K562 (cell line): ENCODE data around the gene FAM199X. TPM values are rescaled to one million over a fixed set of nuclear protein-coding genes. Genes with fewer than 3 reads are reported as not detected.

Experiments used
- ADNP ChIP-seq: fragments of 200-800 bp; sonication (Bioruptor generic); IDR thresholded peaks from 2 replicates; pipeline ENCODE4 v1.6.1; 2016; ENCODE audit warnings: missing genetic modification characterization, missing compliant biosample characterization
- CBFA2T2 ChIP-seq: fragments of 450-650 bp; conservative IDR thresholded peaks from 2 replicates; pipeline ENCODE4 v1.6.1; 2017; ENCODE audit warnings: mild to moderate bottlenecking
- CBFA2T3 ChIP-seq: fragments of 450-650 bp; IDR thresholded peaks from 2 replicates; pipeline ENCODE4 v1.6.1; 2017
- CBX2 ChIP-seq: fragments of 200-600 bp; sonication (generic); IDR thresholded peaks from one replicate; pipeline ENCODE4 v1.6.1; 2012; ENCODE audit warnings: mild to moderate bottlenecking, low read length, inconsistent platforms; ENCODE audit not compliant: insufficient read depth, poor library complexity, severe bottlenecking
- CC2D1A ChIP-seq: fragments of 450-650 bp; IDR thresholded peaks from 2 replicates; pipeline ENCODE4 v1.6.1; 2017; ENCODE audit warnings: mild to moderate bottlenecking
- EP300 ChIP-seq: IDR thresholded peaks from 2 replicates; pipeline ENCODE4 v1.6.1; 2012; ENCODE audit warnings: low read length, improper control_type of control experiment
- GATA2 ChIP-seq: sonication (generic); formaldehyde crosslinking; IDR thresholded peaks from 2 replicates; pipeline ENCODE4 v1.4.0; 2020; ENCODE audit warnings: mild to moderate bottlenecking, missing genetic modification reagents
- HDAC1 ChIP-seq, 2 experiments: fragments of 450-650 bp; IDR thresholded peaks; 2 replicates each; pipeline ENCODE4 v1.6.1; 2016 to 2017; ENCODE audit warnings: inconsistent platforms in 1 of 2, mild to moderate bottlenecking in 1 of 2, moderate library complexity in 1 of 2
- HDAC2 ChIP-seq: fragments of 450-650 bp; IDR thresholded peaks from 2 replicates; pipeline ENCODE4 v1.6.1; 2016; ENCODE audit warnings: mild to moderate bottlenecking
- KDM1A ChIP-seq, 2 experiments: fragments of 450-650 bp; IDR thresholded peaks; 2 replicates each; pipeline ENCODE4 v1.6.1; 2016; ENCODE audit warnings: mild to moderate bottlenecking in 2 of 2
- NBN ChIP-seq: fragments of 450-650 bp; IDR thresholded peaks from 2 replicates; pipeline ENCODE4 v1.6.1; 2016; ENCODE audit warnings: low read depth, mild to moderate bottlenecking
- POLR2AphosphoS5 ChIP-seq: IDR thresholded peaks from 2 replicates; pipeline ENCODE4 v1.6.1; 2011; ENCODE audit warnings: mild to moderate bottlenecking, low read depth, low read length, moderate library complexity; ENCODE audit not compliant: control insufficient read depth, insufficient read depth
- RCOR1 ChIP-seq, 2 experiments: IDR thresholded peaks; 2 replicates each; pipeline ENCODE4 v1.6.1; 2012; ENCODE audit warnings: low read depth in 2 of 2, low read length in 2 of 2, borderline replicate concordance in 1 of 2, improper control_type of control experiment in 1 of 2
- SIN3A ChIP-seq, 2 experiments: fragments of 150-350 bp in 1 of 2; IDR thresholded peaks; 2 replicates each; pipeline ENCODE4 v1.6.1; 2011 to 2016; ENCODE audit warnings: borderline replicate concordance in 2 of 2, low read depth in 2 of 2, low read length in 2 of 2, mild to moderate bottlenecking in 2 of 2, moderate library complexity in 2 of 2; ENCODE audit not compliant: control insufficient read depth in 1 of 2
- SMARCA4 ChIP-seq: fragments of 450-650 bp; IDR thresholded peaks from 2 replicates; pipeline ENCODE4 v1.6.1; 2016
- SMARCA5 ChIP-seq: fragments of 450-650 bp; IDR thresholded peaks from 2 replicates; pipeline ENCODE4 v1.6.1; 2016
- SMARCE1 ChIP-seq: fragments of 450-650 bp; IDR thresholded peaks from 2 replicates; pipeline ENCODE4 v1.7.1; 2016; ENCODE audit warnings: mild to moderate bottlenecking
- SOX6 ChIP-seq: fragments of 450-650 bp; IDR thresholded peaks from 2 replicates; pipeline ENCODE4 v1.6.1; 2014; ENCODE audit warnings: mild to moderate bottlenecking
- STAT5A ChIP-seq: IDR thresholded peaks from 2 replicates; pipeline ENCODE4 v1.6.1; 2012; ENCODE audit warnings: low read length, inconsistent platforms, borderline replicate concordance
- TAL1 ChIP-seq: fragments of 450-650 bp; IDR thresholded peaks from 2 replicates; pipeline ENCODE4 v1.6.1; 2016; ENCODE audit warnings: mild to moderate bottlenecking
- TEAD4 ChIP-seq, 2 experiments: sonication (generic) in 1 of 2; formaldehyde crosslinking in 1 of 2; IDR thresholded peaks; 2 replicates each; pipeline versions ENCODE4 v1.6.1 to v1.8.0; 2012 to 2022; ENCODE audit warnings: borderline replicate concordance in 1 of 2, inconsistent platforms in 1 of 2, low read length in 1 of 2, mild to moderate bottlenecking in 1 of 2, missing genetic modification reagents in 1 of 2
- TRIM24 ChIP-seq, 2 experiments: fragments of 450-650 bp; IDR thresholded peaks; 2 replicates each; pipeline ENCODE4 v1.6.1; 2016
- polyA plus RNA-seq, 8 experiments: library from polyadenylated mRNA; depleted of rRNA in 4 of 8; stranded (reverse) in 5 of 8; unstranded in 3 of 8; fragments of >200 nt; fragmentation: Nextera tagmentation in 2 of 8; fragmentation: Illumina TruSeq in 1 of 8; extraction: Ambion mirVana in 2 of 8; extraction: Trizol in 1 of 8; gene quantifications; 2 replicates each; pipeline versions ENCODE4 v1.2.1 to v1.2.3, GENCODE V29; 2011 to 2014; ENCODE audit warnings: inconsistent platforms in 1 of 8, missing spikeins in 1 of 8
- total RNA-seq, 7 experiments: library from RNA; depleted of rRNA in 6 of 7; stranded (reverse); fragments of >200 nt in 6 of 7; fragmentation: Illumina TruSeq in 2 of 7; extraction: Trizol in 2 of 7; gene quantifications; 2 replicates each; pipeline versions ENCODE4 v1.2.1 to v1.2.3, GENCODE V29; 2011 to 2021; ENCODE audit warnings: low replicate concordance in 1 of 7
- TF ChIP-seq, protein P1 (sequence below), 2 experiments: fragments of 450-650 bp; IDR thresholded peaks; 2 replicates each; pipeline ENCODE4 v1.6.1; 2016
- TF ChIP-seq, protein P2 (sequence below): fragments of 450-650 bp; IDR thresholded peaks from 2 replicates; pipeline ENCODE4 v1.6.1; 2016; ENCODE audit warnings: mild to moderate bottlenecking

The FAM199X gene
- total and polyA plus RNA-seq, 9 of the 15 experiments (the other 6 are each of a cell fraction or from before 2014, with no cell fraction given) = 4.6 to 22.2 (median 13.7) TPM

DNA sequence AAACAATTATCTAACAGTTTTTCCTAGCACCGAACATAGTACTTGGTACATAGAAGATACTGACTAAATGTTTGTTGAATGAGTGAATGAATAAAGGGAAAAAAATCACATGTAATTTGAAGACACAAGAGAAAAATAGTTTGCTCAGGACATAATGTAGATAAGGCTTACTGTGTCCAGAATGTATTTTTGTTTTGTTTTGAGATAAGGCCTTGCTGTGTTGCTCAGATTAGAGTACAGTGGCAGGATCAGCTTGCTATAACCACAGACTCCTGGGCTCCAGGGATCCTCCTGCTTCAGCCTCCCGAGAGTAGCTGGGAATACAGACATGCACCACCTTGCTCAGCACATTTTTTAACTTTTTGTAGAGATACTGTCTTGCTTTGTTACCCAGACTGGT is 6.5 kb downstream of the FAM199X start (continued):
- no peak for TF ChIP-seq SIN3A (IDR thresholded peaks at IDR 0.05; ENCODE audit: borderline replicate concordance in 2 of 2, control insufficient read depth in 1 of 2, low read depth in 2 of 2, low read length in 2 of 2)
- peak in 1 of 2 experiments; percentile 59; a peak in 1 of 4 replicates for TF ChIP-seq HDAC1 (IDR thresholded peaks at IDR 0.05)
- TF ChIP-seq, protein P1, sequence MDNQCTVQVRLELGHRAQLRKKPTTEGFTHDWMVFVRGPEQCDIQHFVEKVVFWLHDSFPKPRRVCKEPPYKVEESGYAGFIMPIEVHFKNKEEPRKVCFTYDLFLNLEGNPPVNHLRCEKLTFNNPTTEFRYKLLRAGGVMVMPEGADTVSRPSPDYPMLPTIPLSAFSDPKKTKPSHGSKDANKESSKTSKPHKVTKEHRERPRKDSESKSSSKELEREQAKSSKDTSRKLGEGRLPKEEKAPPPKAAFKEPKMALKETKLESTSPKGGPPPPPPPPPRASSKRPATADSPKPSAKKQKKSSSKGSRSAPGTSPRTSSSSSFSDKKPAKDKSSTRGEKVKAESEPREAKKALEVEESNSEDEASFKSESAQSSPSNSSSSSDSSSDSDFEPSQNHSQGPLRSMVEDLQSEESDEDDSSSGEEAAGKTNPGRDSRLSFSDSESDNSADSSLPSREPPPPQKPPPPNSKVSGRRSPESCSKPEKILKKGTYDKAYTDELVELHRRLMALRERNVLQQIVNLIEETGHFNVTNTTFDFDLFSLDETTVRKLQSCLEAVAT (IDR thresholded peaks at IDR 0.05) = peak in 1 of 2 experiments; percentile 37; a peak in 1 of 4 replicates
- TF ChIP-seq STAT5A = peak; percentile 56; the same call in 1 of the 2 replicates
- peak; percentile 84 for TF ChIP-seq CBFA2T3
- TF ChIP-seq TEAD4 (IDR thresholded peaks at IDR 0.05; ENCODE audit: low read length) = peak; percentile 79
- no peak for TF ChIP-seq TEAD4 (CRISPR knock-in tag; IDR thresholded peaks at IDR 0.05; ENCODE audit: borderline replicate concordance)
- TF ChIP-seq POLR2AphosphoS5 = 0 out of 2 replicates have a peak, but pooled peaks have one; percentile 44
- 0 out of 2 replicates have a peak, but pooled peaks have one; percentile 53 for TF ChIP-seq NBN
- no peak for TF ChIP-seq SMARCA5
- 0 out of 2 replicates have a peak, but pooled peaks have one; percentile 34 for TF ChIP-seq CC2D1A
- TF ChIP-seq SMARCE1 = peak; percentile 75
- TF ChIP-seq, protein P2, sequence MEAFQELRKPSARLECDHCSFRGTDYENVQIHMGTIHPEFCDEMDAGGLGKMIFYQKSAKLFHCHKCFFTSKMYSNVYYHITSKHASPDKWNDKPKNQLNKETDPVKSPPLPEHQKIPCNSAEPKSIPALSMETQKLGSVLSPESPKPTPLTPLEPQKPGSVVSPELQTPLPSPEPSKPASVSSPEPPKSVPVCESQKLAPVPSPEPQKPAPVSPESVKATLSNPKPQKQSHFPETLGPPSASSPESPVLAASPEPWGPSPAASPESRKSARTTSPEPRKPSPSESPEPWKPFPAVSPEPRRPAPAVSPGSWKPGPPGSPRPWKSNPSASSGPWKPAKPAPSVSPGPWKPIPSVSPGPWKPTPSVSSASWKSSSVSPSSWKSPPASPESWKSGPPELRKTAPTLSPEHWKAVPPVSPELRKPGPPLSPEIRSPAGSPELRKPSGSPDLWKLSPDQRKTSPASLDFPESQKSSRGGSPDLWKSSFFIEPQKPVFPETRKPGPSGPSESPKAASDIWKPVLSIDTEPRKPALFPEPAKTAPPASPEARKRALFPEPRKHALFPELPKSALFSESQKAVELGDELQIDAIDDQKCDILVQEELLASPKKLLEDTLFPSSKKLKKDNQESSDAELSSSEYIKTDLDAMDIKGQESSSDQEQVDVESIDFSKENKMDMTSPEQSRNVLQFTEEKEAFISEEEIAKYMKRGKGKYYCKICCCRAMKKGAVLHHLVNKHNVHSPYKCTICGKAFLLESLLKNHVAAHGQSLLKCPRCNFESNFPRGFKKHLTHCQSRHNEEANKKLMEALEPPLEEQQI = peak; percentile 75; the same call in 1 of the 2 replicates
- TF ChIP-seq SMARCA4 = peak; percentile 81
- TF ChIP-seq HDAC2 = peak; percentile 49; the same call in 1 of the 2 replicates
- peak; percentile 34; the same call in 1 of the 2 replicates for TF ChIP-seq EP300
- TF ChIP-seq ADNP (tag) = 0 out of 2 replicates have a peak, but pooled peaks have one; percentile 26
- TF ChIP-seq RCOR1 (IDR thresholded peaks at IDR 0.05; ENCODE audit: borderline replicate concordance in 1 of 2, low read depth in 2 of 2, low read length in 2 of 2) = peak in 1 of 2 experiments; percentile 77; a peak in 2 of 4 replicates
- peak; percentile 91 for TF ChIP-seq SOX6
- TF ChIP-seq CBFA2T2 = peak; percentile 68
- peak; percentile 81 for TF ChIP-seq TAL1
- TF ChIP-seq TRIM24 (IDR thresholded peaks at IDR 0.05) = peak in 1 of 2 experiments; percentile 31; a peak in 1 of 4 replicates
- 0 out of 2 replicates have a peak, but pooled peaks have one; percentile 37 for TF ChIP-seq GATA2
- TF ChIP-seq KDM1A (IDR thresholded peaks at IDR 0.05) = peak; percentile 47 to 64; a peak in 3 of 4 replicates
- no peak for TF ChIP-seq CBX2
